ENCODE results near the gene TMEM163. TPM values are rescaled to one million over a fixed set of nuclear protein-coding genes. Genes with fewer than 3 reads are reported as not detected.

The TMEM163 gene
- polyA plus RNA-seq, 1 experiment: not detected

DNA sequence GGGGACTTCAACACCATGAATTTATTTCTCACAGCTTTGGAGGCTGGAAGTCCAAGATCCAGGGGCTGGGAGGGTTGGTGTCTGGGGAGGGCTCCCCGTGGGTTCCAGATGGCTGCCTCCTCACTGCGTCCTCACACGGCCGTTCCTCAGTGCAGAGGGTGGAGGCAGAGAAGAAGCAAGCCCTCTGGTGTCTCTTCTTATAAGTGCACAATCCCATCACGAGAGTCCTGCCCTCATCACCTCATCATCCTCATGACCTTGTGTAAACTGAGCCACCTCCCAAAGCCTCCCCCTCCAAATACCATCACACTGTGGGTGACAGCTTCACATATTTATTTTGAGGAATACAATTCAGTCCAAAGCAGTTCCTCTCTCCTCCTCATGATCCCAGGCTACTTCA lies 26.3 kb downstream of the TMEM163 start:
- POLR2A ChIA-PET: no interaction called here
- TF ChIP-seq, protein P1, sequence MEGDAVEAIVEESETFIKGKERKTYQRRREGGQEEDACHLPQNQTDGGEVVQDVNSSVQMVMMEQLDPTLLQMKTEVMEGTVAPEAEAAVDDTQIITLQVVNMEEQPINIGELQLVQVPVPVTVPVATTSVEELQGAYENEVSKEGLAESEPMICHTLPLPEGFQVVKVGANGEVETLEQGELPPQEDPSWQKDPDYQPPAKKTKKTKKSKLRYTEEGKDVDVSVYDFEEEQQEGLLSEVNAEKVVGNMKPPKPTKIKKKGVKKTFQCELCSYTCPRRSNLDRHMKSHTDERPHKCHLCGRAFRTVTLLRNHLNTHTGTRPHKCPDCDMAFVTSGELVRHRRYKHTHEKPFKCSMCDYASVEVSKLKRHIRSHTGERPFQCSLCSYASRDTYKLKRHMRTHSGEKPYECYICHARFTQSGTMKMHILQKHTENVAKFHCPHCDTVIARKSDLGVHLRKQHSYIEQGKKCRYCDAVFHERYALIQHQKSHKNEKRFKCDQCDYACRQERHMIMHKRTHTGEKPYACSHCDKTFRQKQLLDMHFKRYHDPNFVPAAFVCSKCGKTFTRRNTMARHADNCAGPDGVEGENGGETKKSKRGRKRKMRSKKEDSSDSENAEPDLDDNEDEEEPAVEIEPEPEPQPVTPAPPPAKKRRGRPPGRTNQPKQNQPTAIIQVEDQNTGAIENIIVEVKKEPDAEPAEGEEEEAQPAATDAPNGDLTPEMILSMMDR (IDR thresholded peaks at IDR 0.05; ENCODE audit: insufficient read depth, low read depth, low read length): no peak
- CTCF ChIA-PET: no interaction called here
- no peak for DNase-seq (ENCODE audit: low read depth)
- no peaks in the 10 kb centered on the region for H3K27me3 ChIP-seq (ENCODE audit: control insufficient read depth, insufficient read depth, low read length)
- H3K36me3 ChIP-seq (ENCODE audit: control insufficient read depth, insufficient read depth, low read length): no peaks in the 10 kb centered on the region
- no peak overlapping the region for H3K4me3 ChIP-seq (ENCODE audit: low read depth, low read length)

DNA sequence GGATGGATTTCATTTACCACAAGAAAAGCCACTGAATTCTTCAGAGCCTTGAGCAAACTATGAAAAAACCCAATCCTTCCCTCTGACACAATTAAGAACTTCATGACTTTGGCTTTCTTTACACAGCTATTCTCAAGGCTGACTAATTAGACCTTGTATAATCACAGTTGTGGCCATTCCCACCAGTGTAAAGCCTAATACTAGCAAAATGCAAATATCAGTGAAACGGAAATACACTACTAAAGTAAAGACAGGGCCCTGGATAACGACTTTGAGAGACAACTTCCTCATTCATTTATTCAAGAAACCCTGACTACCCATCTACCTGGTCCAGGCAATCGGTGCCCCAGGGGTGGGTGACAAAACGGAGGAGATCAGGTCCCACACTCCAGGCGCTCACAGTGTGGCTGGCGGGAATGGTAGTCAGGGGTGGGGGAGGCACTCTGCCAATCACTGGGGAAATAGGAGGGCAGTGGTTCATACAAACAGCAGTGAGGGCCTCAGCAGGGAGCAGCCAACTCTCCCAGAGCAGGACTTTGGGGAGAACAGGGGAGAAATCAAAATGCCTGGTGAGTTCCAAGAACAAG lies 28.1 kb downstream of the TMEM163 start:
- Histone ChIP-seq H3K4me3 (ENCODE audit: low read depth, low read length) (no peak overlapping the region), H3K27me3 (ENCODE audit: control insufficient read depth, insufficient read depth, low read length) (no peaks in the 10 kb centered on the region), H3K36me3 (ENCODE audit: control insufficient read depth, insufficient read depth, low read length) (no peaks in the 10 kb centered on the region)
- ChIA-PET CTCF (no interaction called here), POLR2A (no interaction called here)
- TF ChIP-seq, protein P1 (IDR thresholded peaks at IDR 0.05; ENCODE audit: insufficient read depth, low read depth, low read length): no peak
- DNase-seq (ENCODE audit: low read depth): no peak

DNA sequence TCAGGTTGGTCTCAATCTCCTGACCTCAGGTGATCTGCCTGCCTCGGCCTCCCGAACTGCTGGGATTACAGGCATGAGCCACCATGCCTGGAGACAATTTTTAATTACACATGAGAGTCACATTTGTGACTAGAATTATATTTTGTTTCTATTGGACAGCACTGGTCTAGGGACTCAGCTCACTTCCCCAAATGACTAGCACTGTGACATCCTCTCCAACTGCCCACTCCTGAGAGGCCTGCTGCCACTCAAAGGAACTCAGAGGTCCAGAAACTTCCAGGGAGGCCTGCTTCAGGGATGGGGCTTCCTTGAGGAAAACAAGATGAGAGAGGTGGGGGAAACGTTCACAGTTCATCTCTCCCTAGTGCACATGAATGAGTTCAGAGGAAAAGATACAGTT lies 29.5 kb downstream of the TMEM163 start:
- POLR2A ChIA-PET: no interaction called here
- CTCF ChIA-PET: no interaction called here
- TF ChIP-seq, protein P1 (IDR thresholded peaks at IDR 0.05; ENCODE audit: insufficient read depth, low read depth, low read length): no peak
- H3K4me3 ChIP-seq (ENCODE audit: low read depth, low read length): no peak overlapping the region
- H3K27me3 ChIP-seq (ENCODE audit: control insufficient read depth, insufficient read depth, low read length): no peaks in the 10 kb centered on the region
- no peaks in the 10 kb centered on the region for H3K36me3 ChIP-seq (ENCODE audit: control insufficient read depth, insufficient read depth, low read length)
- DNase-seq (ENCODE audit: low read depth): no peak

DNA sequence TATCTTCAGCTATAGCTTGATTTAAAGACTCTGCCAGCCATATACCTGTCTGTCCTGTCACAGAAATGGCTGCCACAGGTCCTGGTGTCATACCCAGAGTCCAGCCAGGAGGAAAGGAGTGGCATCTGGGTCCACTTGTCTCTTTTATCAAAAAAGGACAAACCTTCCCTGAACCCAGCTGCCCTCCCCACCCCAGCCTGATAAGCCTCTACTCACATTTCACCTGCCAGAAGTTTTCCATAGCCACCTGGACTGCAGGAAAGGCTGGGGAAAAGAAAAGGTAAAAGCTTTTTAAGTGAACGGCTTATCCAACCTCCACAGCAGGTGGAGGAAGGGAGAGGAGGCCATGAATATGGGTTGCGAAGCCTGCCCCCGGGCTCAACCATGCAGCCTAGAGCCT lies 32.8 kb downstream of the TMEM163 start:
- TF ChIP-seq, protein P1 (IDR thresholded peaks at IDR 0.05; ENCODE audit: insufficient read depth, low read depth, low read length): no peak
- no peaks in the 10 kb centered on the region for H3K36me3 ChIP-seq (ENCODE audit: control insufficient read depth, insufficient read depth, low read length)
- DNase-seq (ENCODE audit: low read depth): no peak
- CTCF ChIA-PET: no interaction called here
- POLR2A ChIA-PET: no interaction called here
- H3K4me3 ChIP-seq (ENCODE audit: low read depth, low read length): no peak overlapping the region
- no peaks in the 10 kb centered on the region for H3K27me3 ChIP-seq (ENCODE audit: control insufficient read depth, insufficient read depth, low read length)

DNA sequence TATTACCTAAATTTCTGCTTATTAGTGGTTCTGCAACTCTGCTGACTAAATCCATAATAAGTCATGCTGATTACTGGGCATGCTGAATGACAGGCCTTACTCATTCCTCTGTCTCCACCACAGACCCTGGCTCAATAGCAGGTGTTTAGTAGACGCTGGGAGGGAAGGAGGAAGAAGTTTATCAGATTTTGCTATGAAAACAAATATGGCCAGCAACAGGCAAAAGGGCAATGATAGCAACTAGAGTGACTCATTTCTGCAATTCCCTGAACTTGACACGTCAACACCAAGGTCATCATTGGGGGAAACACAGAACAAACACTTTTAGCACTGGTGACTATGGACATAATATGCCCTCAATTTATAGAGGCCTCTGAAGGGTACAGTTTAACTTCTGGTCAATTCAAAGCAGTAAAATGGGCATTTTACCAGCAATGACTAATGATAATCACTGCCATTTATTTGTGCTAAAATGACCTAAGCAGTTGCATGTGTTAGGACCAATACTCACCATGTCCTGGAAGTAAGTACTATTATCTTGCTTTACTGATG lies 35.2 kb downstream of the TMEM163 start:
- H3K27me3 ChIP-seq (ENCODE audit: control insufficient read depth, insufficient read depth, low read length): no peaks in the 10 kb centered on the region; the same call in 1 of the 2 replicates
- DNase-seq (ENCODE audit: low read depth): no peak
- ChIA-PET POLR2A (no interaction called here), CTCF (no interaction called here)
- H3K36me3 ChIP-seq (ENCODE audit: control insufficient read depth, insufficient read depth, low read length): no peaks in the 10 kb centered on the region
- TF ChIP-seq, protein P1 (IDR thresholded peaks at IDR 0.05; ENCODE audit: insufficient read depth, low read depth, low read length): no peak
- H3K4me3 ChIP-seq (ENCODE audit: low read depth, low read length): no peak overlapping the region

Data from BJ (cell line).